GM12878 (cell line): ENCODE data around the gene LRRC55.

ENCODE experiments used
- CTCF ChIP-seq, 3 experiments: IDR thresholded peaks in 2 of 3; conservative IDR thresholded peaks in 1 of 3; 2 replicates each; pipeline ENCODE4 v1.5.1; 2011; ENCODE audit warnings: low read depth in 3 of 3, low read length in 3 of 3, mild to moderate bottlenecking in 3 of 3, control low read depth in 2 of 3, moderate library complexity in 2 of 3, inconsistent platforms in 1 of 3, mixed read lengths in 1 of 3; ENCODE audit not compliant: control insufficient read depth in 2 of 3, insufficient read depth in 1 of 3; ENCODE audit errors: extremely low read depth in 1 of 3
- KDM1A ChIP-seq: fragments of 200-600 bp; sonication (generic); IDR thresholded peaks from 2 replicates; pipeline ENCODE4 v1.6.1; 2016; ENCODE audit warnings: borderline replicate concordance
- NFYB ChIP-seq: IDR thresholded peaks from 2 replicates; pipeline ENCODE4 v1.6.1; 2011; ENCODE audit warnings: low read depth, mild to moderate bottlenecking, low read length, improper control_type of control experiment, moderate library complexity; ENCODE audit not compliant: insufficient read depth
- NRF1 ChIP-seq: conservative IDR thresholded peaks from 2 replicates; pipeline ENCODE4 v1.6.1; 2011; ENCODE audit warnings: mild to moderate bottlenecking, low read depth, low read length, improper control_type of control experiment
- PML ChIP-seq: IDR thresholded peaks from 2 replicates; pipeline ENCODE4 v1.6.1; 2012; ENCODE audit warnings: low read length, inconsistent platforms
- RCOR1 ChIP-seq: conservative IDR thresholded peaks from 2 replicates; pipeline ENCODE4 v1.6.1; 2012; ENCODE audit warnings: low read depth, low read length, improper control_type of control experiment
- TF ChIP-seq, protein P1 (sequence below): IDR thresholded peaks from 2 replicates; pipeline ENCODE4 v1.6.1; 2011; ENCODE audit warnings: low read depth, low read length, improper control_type of control experiment, borderline replicate concordance
- TF ChIP-seq, protein P2 (sequence below): fragments of 450-650 bp; conservative IDR thresholded peaks from 2 replicates; pipeline ENCODE4 v1.6.1; 2017; ENCODE audit warnings: mild to moderate bottlenecking, moderate library complexity
- TF ChIP-seq, protein P3 (sequence below): fragments of 450-650 bp; formaldehyde crosslinking; IDR thresholded peaks from 2 replicates; pipeline ENCODE4 v1.4.0; 2020; ENCODE audit warnings: mild to moderate bottlenecking, moderate library complexity

DNA sequence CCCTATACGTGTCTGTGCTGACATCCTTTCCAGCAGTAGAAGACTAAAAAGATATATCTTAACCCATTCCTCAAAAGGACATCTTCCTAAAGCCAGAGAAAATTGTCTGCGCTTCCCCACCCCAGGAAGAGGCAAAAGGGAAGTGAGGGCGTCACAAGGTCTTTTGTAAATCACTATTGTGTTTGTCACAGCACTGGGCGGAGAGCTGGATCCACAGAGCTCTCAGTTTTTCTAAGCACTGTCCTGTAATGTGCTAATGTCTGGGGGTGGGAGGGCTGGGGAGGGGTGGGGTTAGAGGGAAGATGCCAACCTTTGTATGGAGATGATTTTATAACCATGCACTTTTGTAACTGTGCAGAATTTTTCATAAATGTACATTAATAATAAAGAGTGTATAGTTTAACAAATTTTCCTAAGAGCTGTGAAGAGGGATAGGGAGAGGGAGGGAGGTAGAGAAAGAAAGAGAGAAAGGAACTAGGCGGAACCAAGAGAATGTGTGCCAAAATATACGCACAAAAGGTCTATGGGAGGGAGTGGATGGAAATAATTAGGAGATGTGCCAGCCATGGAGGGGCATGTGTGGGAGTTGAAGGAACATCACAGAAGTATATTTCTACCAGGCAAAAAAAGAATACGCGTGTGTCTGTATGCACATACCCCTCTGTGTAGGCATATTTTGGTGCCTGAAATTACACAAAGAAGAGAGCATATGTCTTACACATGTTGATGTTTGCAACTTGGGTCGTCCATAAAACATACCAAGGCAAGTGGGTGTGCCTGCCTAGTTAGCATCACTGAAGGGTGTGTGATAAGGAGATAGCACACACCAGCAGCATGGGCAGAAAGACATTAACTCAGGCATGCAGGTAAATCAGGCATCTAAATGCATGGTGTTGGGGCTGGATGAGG is 9.8 kb downstream of the LRRC55 start:
- TF ChIP-seq RCOR1 (no peak), NRF1 (no peak), CTCF (IDR thresholded peaks at IDR 0.05 in 2 of 3, conservative IDR thresholded peaks at IDR 0.05 in 1 of 3; ENCODE audit: control insufficient read depth in 2 of 3, extremely low read depth in 1 of 3, insufficient read depth in 1 of 3, low read depth in 3 of 3, low read length in 3 of 3) (no peak), NFYB (no peak), KDM1A (no peak), PML (no peak)
- TF ChIP-seq, protein P1, sequence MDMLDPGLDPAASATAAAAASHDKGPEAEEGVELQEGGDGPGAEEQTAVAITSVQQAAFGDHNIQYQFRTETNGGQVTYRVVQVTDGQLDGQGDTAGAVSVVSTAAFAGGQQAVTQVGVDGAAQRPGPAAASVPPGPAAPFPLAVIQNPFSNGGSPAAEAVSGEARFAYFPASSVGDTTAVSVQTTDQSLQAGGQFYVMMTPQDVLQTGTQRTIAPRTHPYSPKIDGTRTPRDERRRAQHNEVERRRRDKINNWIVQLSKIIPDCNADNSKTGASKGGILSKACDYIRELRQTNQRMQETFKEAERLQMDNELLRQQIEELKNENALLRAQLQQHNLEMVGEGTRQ = no peak
- TF ChIP-seq, protein P2, sequence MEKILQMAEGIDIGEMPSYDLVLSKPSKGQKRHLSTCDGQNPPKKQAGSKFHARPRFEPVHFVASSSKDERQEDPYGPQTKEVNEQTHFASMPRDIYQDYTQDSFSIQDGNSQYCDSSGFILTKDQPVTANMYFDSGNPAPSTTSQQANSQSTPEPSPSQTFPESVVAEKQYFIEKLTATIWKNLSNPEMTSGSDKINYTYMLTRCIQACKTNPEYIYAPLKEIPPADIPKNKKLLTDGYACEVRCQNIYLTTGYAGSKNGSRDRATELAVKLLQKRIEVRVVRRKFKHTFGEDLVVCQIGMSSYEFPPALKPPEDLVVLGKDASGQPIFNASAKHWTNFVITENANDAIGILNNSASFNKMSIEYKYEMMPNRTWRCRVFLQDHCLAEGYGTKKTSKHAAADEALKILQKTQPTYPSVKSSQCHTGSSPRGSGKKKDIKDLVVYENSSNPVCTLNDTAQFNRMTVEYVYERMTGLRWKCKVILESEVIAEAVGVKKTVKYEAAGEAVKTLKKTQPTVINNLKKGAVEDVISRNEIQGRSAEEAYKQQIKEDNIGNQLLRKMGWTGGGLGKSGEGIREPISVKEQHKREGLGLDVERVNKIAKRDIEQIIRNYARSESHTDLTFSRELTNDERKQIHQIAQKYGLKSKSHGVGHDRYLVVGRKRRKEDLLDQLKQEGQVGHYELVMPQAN = no peak
- TF ChIP-seq, protein P3, sequence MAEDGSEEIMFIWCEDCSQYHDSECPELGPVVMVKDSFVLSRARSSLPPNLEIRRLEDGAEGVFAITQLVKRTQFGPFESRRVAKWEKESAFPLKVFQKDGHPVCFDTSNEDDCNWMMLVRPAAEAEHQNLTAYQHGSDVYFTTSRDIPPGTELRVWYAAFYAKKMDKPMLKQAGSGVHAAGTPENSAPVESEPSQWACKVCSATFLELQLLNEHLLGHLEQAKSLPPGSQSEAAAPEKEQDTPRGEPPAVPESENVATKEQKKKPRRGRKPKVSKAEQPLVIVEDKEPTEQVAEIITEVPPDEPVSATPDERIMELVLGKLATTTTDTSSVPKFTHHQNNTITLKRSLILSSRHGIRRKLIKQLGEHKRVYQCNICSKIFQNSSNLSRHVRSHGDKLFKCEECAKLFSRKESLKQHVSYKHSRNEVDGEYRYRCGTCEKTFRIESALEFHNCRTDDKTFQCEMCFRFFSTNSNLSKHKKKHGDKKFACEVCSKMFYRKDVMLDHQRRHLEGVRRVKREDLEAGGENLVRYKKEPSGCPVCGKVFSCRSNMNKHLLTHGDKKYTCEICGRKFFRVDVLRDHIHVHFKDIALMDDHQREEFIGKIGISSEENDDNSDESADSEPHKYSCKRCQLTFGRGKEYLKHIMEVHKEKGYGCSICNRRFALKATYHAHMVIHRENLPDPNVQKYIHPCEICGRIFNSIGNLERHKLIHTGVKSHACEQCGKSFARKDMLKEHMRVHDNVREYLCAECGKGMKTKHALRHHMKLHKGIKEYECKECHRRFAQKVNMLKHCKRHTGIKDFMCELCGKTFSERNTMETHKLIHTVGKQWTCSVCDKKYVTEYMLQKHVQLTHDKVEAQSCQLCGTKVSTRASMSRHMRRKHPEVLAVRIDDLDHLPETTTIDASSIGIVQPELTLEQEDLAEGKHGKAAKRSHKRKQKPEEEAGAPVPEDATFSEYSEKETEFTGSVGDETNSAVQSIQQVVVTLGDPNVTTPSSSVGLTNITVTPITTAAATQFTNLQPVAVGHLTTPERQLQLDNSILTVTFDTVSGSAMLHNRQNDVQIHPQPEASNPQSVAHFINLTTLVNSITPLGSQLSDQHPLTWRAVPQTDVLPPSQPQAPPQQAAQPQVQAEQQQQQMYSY (CRISPR knock-in tag) = no peak
